MCF 10A (cell line): ENCODE measurements around the gene B4GALNT3. TPM values are rescaled to one million over a fixed set of nuclear protein-coding genes. Genes with fewer than 3 reads are reported as not detected.

Experiments
- BruUV-seq: library from RNA; stranded (reverse); fragments of 400-500 nt; replicated peaks from 2 replicates; lab custom pipeline; 2021; lab: Mats Ljungman, UMichigan
- CTCF ChIA-PET: fragments of 300-600 bp; sonication (Branson Sonifier 250); formaldehyde crosslinking; extraction: SDS; loops from one replicate; lab custom pipeline; 2021; ENCODE audit warnings: antibody characterized with exemption, inconsistent platforms; lab: Yijun Ruan, JAX
- POLR2A ChIA-PET: fragments of 300-600, 350-650 bp; sonication (Branson Sonifier 250); formaldehyde crosslinking; extraction: SDS; loops from one replicate; lab custom pipeline; 2020; ENCODE audit warnings: antibody characterized with exemption, inconsistent platforms; lab: Yijun Ruan, JAX
- DNase-seq: peaks from one replicate; pipeline ENCODE4 v3.0.0-alpha.2; 2018; ENCODE audit not compliant: unreplicated experiment
- H3K27ac Mint-ChIP-seq: one replicate; pipeline ENCODE4 v1.8.0; 2022; ENCODE audit warnings: mild to moderate bottlenecking, low read depth, mixed read lengths; ENCODE audit not compliant: unreplicated experiment
- H3K27me3 Mint-ChIP-seq: one replicate; pipeline ENCODE4 v1.8.0; 2022; ENCODE audit warnings: mixed read lengths; ENCODE audit not compliant: insufficient read depth, unreplicated experiment
- H3K36me3 Mint-ChIP-seq: one replicate; pipeline ENCODE4 v1.8.0; 2022; ENCODE audit warnings: mild to moderate bottlenecking, moderate library complexity, mixed read lengths; ENCODE audit not compliant: insufficient read depth, unreplicated experiment
- H3K4me1 Mint-ChIP-seq: one replicate; pipeline ENCODE4 v1.8.0; 2022; ENCODE audit warnings: mixed read lengths; ENCODE audit not compliant: insufficient read depth, unreplicated experiment
- H3K4me3 Mint-ChIP-seq: one replicate; pipeline ENCODE4 v1.8.0; 2022; ENCODE audit warnings: mild to moderate bottlenecking, moderate library complexity, mixed read lengths; ENCODE audit not compliant: unreplicated experiment
- H3K9me3 Mint-ChIP-seq: one replicate; pipeline ENCODE4 v1.8.0; 2022; ENCODE audit warnings: mixed read lengths; ENCODE audit not compliant: unreplicated experiment
- CTCF ChIP-seq: fragments of 200-600 bp; IDR thresholded peaks from one replicate; pipeline ENCODE4 v1.8.0; 2022; ENCODE audit warnings: antibody characterized with exemption, mild to moderate bottlenecking; ENCODE audit not compliant: unreplicated experiment
- intact Hi-C: fragments of 100-400 bp; cut with micrococcal nuclease; formaldehyde crosslinking; loops from 2 replicates; pipeline ENCODE4 v1.14.1; 2022
- total RNA-seq: library from RNA; stranded (reverse); gene quantifications from 2 replicates; pipeline ENCODE4 v1.2.3, GENCODE V29; 2022

The B4GALNT3 gene
- total RNA-seq, 1 experiment from 2014 or later: 0.68 TPM

GRCh38 chr12:571795-572531 lies 112.2 kb downstream of the B4GALNT3 start:
- H3K27ac Mint-ChIP-seq: peak overlapping the region; percentile 90
- no peak for TF ChIP-seq CTCF

GRCh38 chr12:572532-572899 lies 112.8 kb downstream of the B4GALNT3 start:
- peak; percentile 70 for DNase-seq
- Mint-ChIP-seq H3K27ac (peak overlapping the region; percentile 90), H3K36me3 (peaks cover 7% of the 10 kb centered on the region), H3K4me3 (no peak overlapping the region), H3K27me3 (no peaks in the 10 kb centered on the region), H3K9me3 (no peaks in the 10 kb centered on the region), H3K4me1 (peaks cover 36% of the 10 kb centered on the region)
- BruUV-seq: no TSS peak
- CTCF ChIA-PET: interaction anchor here (0.6 to 6.2 kb wide), 6 partner anchors 179 to 376 kb away, joined by 3 to 90 read pairs (median 6); partner anchors contain the start of genes RAD52 and WNK1
- intact Hi-C loops: loop anchor here (5.0 to 10.0 kb wide), 2 partner anchors 420 to 542 kb away; partner anchors contain the start of gene ERC1
- POLR2A ChIA-PET: interaction anchor here (0.5 to 15.3 kb wide), 15 partner anchors 25 to 440 kb away, joined by 3 to 336 read pairs (median 4); partner anchors contain the start of gene WNK1
- TF ChIP-seq CTCF: no peak

More at GRCh38 chr12:571795-572531, 112.2 kb downstream of the B4GALNT3 start:
- Mint-ChIP-seq H3K9me3 (no peaks in the 10 kb centered on the region), H3K36me3 (peaks cover 7% of the 10 kb centered on the region), H3K27me3 (no peaks in the 10 kb centered on the region), H3K4me3 (peak overlapping the region; percentile 85), H3K4me1 (peaks cover 36% of the 10 kb centered on the region)
- POLR2A ChIA-PET: interaction anchor here (0.5 to 15.3 kb wide), 33 partner anchors 8 to 1021 kb away, joined by 3 to 336 read pairs (median 5); partner anchors contain the start of genes RAD52 and WNK1
- peak; percentile 70 for DNase-seq
- CTCF ChIA-PET: interaction anchor here (0.6 to 6.2 kb wide), 9 partner anchors 26 to 377 kb away, joined by 3 to 90 read pairs (median 4); partner anchors contain the start of genes RAD52 and WNK1
- intact Hi-C loops: loop anchor here (1.0 to 10.0 kb wide), 4 partner anchors 179 to 1011 kb away; partner anchors contain the start of gene ERC1
- BruUV-seq: no TSS peak

- ChIA-PET POLR2A (interaction anchor here (1.0 to 15.3 kb wide), 3 partner anchors 24 to 204 kb away, joined by 3 to 336 read pairs (median 24); partner anchors contain the start of gene WNK1), CTCF (interaction anchor here (5.7 to 6.2 kb wide), 2 partner anchors 179 to 242 kb away, joined by 74 to 90 read pairs; partner anchors contain the start of gene WNK1)
Measured at GRCh38 chr12:573232-573631, 113.5 kb downstream of the B4GALNT3 start.

More at GRCh38 chr12:573232-573631, 113.5 kb downstream of the B4GALNT3 start:
- Mint-ChIP-seq H3K27ac (peak overlapping the region; percentile 90), H3K36me3 (peaks cover 7% of the 10 kb centered on the region), H3K4me3 (no peak overlapping the region), H3K4me1 (peaks cover 36% of the 10 kb centered on the region), H3K9me3 (no peaks in the 10 kb centered on the region), H3K27me3 (no peaks in the 10 kb centered on the region)
- no TSS peak for BruUV-seq
- no peak for TF ChIP-seq CTCF
- no peak for DNase-seq
- intact Hi-C loops: loop anchor here (5.0 to 10.0 kb wide), 2 partner anchors 419 to 542 kb away; partner anchors contain the start of gene ERC1
